ENCODE data around the gene L1CAM. TPM values are rescaled to one million over a fixed set of nuclear protein-coding genes. Genes with fewer than 3 reads are reported as not detected.

The L1CAM gene
- total and polyA plus RNA-seq, 4 donors: 0.28 to 0.59 (median 0.39) TPM; not detected in 1

- H3K4me1 ChIP-seq (ENCODE audit: control insufficient read depth in 4 of 4, insufficient read depth in 4 of 4, low read length in 3 of 4): peaks cover 0 to 2% (median 1%) of the 10 kb centered on the region in 4 donors
These were observed 65.4 kb downstream of the L1CAM start for GRCh38 chrX:153820601-153821000.

DNA sequence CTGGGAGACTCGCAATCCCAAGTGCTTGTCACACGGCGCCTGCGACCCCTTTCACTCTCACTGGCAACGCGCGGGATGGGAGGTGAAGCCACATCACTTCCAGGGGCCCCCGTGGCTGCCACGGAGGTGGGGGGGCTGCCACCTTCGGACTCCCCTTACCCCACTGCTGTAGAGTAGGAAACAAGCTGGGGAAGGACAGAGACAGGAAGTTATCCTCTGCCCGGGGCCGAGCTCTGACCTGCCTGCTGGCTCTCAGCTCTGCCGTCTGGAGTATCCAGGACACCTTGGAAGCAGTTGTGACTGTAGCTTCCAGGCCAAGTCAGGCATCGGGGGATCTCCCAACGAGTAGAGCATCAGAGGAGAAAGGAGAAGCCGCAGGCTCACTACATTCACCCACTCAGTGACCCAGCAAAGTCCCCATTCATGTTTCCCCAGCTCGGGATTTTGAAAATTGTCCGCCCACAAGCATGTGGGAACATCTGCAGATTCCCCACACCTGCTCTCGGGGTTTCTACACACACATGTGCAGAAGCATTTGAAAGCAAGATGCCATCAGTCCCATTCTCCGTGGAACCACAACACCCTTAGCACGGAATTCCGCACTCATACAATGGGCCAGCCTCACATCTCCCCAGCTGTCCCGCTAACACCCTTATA, 66.5 kb downstream of the L1CAM start:
- peaks cover 0 to 2% (median 1%) of the 10 kb centered on the region in 4 donors for H3K4me1 ChIP-seq (ENCODE audit: control insufficient read depth in 4 of 4, insufficient read depth in 4 of 4, low read length in 3 of 4)
- TF ChIP-seq NR2F2 (IDR thresholded peaks at IDR 0.05): no peak
- TF ChIP-seq GABPA (IDR thresholded peaks at IDR 0.05 in 1 of 2, conservative IDR thresholded peaks at IDR 0.05 in 1 of 2): no peak
- no peak for TF ChIP-seq HNF4A (conservative IDR thresholded peaks at IDR 0.05)
- no peak for TF ChIP-seq MAX (IDR thresholded peaks at IDR 0.05)
- peak overlapping the region in 1 of 3 donors; percentile 29 for H3K4me3 ChIP-seq (ENCODE audit: low read depth in 1 of 3, low read length in 3 of 3)
- H3K27ac ChIP-seq (ENCODE audit: low read depth in 1 of 2, low read length in 2 of 2): no peak overlapping the region
- H3K9ac ChIP-seq (ENCODE audit: low read depth in 1 of 2, low read length in 2 of 2): no peak overlapping the region
- H3K9me3 ChIP-seq (ENCODE audit: control insufficient read depth in 4 of 4, low read length in 3 of 4): no peaks in the 10 kb centered on the region
- DNase-seq (ENCODE audit: low spot score): no peak
- WGBS: 31% methylated on average over 23 of the region's 23 CpGs
- H3K27me3 ChIP-seq (ENCODE audit: control insufficient read depth in 4 of 4, insufficient read depth in 4 of 4, low read length in 3 of 4): peaks cover 0 to 4% (median 2%) of the 10 kb centered on the region in 4 donors
- no peaks in the 10 kb centered on the region for H3K36me3 ChIP-seq (ENCODE audit: control insufficient read depth in 4 of 4, insufficient read depth in 3 of 4, low read depth in 1 of 4, low read length in 3 of 4)

More at GRCh38 chrX:153820601-153821000, 65.4 kb downstream of the L1CAM start:
- no peak for TF ChIP-seq ATF3 (IDR thresholded peaks at IDR 0.05)
- no peak for TF ChIP-seq FOXA1 (IDR thresholded peaks at IDR 0.05)
- no peak for TF ChIP-seq YY1 (IDR thresholded peaks at IDR 0.05)
- TF ChIP-seq HNF4A (conservative IDR thresholded peaks at IDR 0.05): no peak
- no peak for TF ChIP-seq ZBTB33 (IDR thresholded peaks at IDR 0.05)
- TF ChIP-seq NR2F2 (IDR thresholded peaks at IDR 0.05): no peak
- TF ChIP-seq, protein P1, sequence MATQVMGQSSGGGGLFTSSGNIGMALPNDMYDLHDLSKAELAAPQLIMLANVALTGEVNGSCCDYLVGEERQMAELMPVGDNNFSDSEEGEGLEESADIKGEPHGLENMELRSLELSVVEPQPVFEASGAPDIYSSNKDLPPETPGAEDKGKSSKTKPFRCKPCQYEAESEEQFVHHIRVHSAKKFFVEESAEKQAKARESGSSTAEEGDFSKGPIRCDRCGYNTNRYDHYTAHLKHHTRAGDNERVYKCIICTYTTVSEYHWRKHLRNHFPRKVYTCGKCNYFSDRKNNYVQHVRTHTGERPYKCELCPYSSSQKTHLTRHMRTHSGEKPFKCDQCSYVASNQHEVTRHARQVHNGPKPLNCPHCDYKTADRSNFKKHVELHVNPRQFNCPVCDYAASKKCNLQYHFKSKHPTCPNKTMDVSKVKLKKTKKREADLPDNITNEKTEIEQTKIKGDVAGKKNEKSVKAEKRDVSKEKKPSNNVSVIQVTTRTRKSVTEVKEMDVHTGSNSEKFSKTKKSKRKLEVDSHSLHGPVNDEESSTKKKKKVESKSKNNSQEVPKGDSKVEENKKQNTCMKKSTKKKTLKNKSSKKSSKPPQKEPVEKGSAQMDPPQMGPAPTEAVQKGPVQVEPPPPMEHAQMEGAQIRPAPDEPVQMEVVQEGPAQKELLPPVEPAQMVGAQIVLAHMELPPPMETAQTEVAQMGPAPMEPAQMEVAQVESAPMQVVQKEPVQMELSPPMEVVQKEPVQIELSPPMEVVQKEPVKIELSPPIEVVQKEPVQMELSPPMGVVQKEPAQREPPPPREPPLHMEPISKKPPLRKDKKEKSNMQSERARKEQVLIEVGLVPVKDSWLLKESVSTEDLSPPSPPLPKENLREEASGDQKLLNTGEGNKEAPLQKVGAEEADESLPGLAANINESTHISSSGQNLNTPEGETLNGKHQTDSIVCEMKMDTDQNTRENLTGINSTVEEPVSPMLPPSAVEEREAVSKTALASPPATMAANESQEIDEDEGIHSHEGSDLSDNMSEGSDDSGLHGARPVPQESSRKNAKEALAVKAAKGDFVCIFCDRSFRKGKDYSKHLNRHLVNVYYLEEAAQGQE (IDR thresholded peaks at IDR 0.05): no peak
- no peak for TF ChIP-seq GABPA (IDR thresholded peaks at IDR 0.05 in 1 of 2, conservative IDR thresholded peaks at IDR 0.05 in 1 of 2)
- TF ChIP-seq HNF4G (IDR thresholded peaks at IDR 0.05): no peak
- no peak overlapping the region for H3K9ac ChIP-seq (ENCODE audit: low read depth in 1 of 2, low read length in 2 of 2)
- DNase-seq (ENCODE audit: low spot score): no peak
- H3K36me3 ChIP-seq (ENCODE audit: control insufficient read depth in 4 of 4, insufficient read depth in 3 of 4, low read depth in 1 of 4, low read length in 3 of 4): no peaks in the 10 kb centered on the region
- no peak overlapping the region for H3K4me3 ChIP-seq (ENCODE audit: low read depth in 1 of 3, low read length in 3 of 3)
- 81% methylated on average over 7 of the region's 7 CpGs for WGBS
- H3K27ac ChIP-seq (ENCODE audit: low read depth in 1 of 2, low read length in 2 of 2): no peak overlapping the region
- H3K27me3 ChIP-seq (ENCODE audit: control insufficient read depth in 4 of 4, insufficient read depth in 4 of 4, low read length in 3 of 4): peaks cover 0 to 4% (median 2%) of the 10 kb centered on the region in 4 donors
- H3K9me3 ChIP-seq (ENCODE audit: control insufficient read depth in 4 of 4, low read length in 3 of 4): no peaks in the 10 kb centered on the region
